Osteoblast (primary cell): ENCODE results near the gene EXOC4. TPM values are rescaled to one million over a fixed set of nuclear protein-coding genes. Genes with fewer than 3 reads are reported as not detected.

ENCODE experiments used
- DNase-seq: peaks from one replicate; pipeline ENCODE4 v3.0.0; 2011; ENCODE audit warnings: low spot score, mixed read lengths; ENCODE audit not compliant: insufficient read length; ENCODE audit errors: missing footprints
- H2AFZ ChIP-seq: 2 replicates; pipeline ENCODE4 v1.6.0; 2011; ENCODE audit warnings: mild to moderate bottlenecking, low read length
- H3K27ac ChIP-seq: 2 replicates; pipeline ENCODE4 v1.5.1; 2011; ENCODE audit warnings: mild to moderate bottlenecking, low read depth, low read length, moderate library complexity
- H3K27me3 ChIP-seq: 2 replicates; pipeline ENCODE4 v1.6.0; 2012; ENCODE audit warnings: mild to moderate bottlenecking, control low read depth, inconsistent platforms, low read length, moderate library complexity; ENCODE audit not compliant: insufficient read depth
- H3K36me3 ChIP-seq: 2 replicates; pipeline ENCODE4 v1.5.1; 2011; ENCODE audit warnings: mild to moderate bottlenecking, low read length, control low read depth, moderate library complexity; ENCODE audit not compliant: insufficient read depth
- H3K4me1 ChIP-seq: 2 replicates; pipeline ENCODE4 v1.5.1; 2011; ENCODE audit warnings: mild to moderate bottlenecking, low read length, control low read depth, moderate library complexity; ENCODE audit not compliant: insufficient read depth
- H3K4me2 ChIP-seq: 2 replicates; pipeline ENCODE4 v1.6.0; 2011; ENCODE audit warnings: mild to moderate bottlenecking, low read length; ENCODE audit not compliant: insufficient read depth
- H3K4me3 ChIP-seq: fragments of 200-600 bp; sonication (generic); 3 replicates; pipeline ENCODE4 v1.5.1; 2012; ENCODE audit warnings: mild to moderate bottlenecking, low read length, inconsistent platforms; ENCODE audit not compliant: insufficient read depth
- H3K79me2 ChIP-seq: 2 replicates; pipeline ENCODE4 v1.6.0; 2012; ENCODE audit warnings: mild to moderate bottlenecking, low read length, control low read depth, inconsistent platforms; ENCODE audit not compliant: insufficient read depth
- H3K9me3 ChIP-seq: 2 replicates; pipeline ENCODE4 v1.5.1; 2011; ENCODE audit warnings: low read depth, low read length, control low read depth
- H4K20me1 ChIP-seq: 2 replicates; pipeline ENCODE4 v1.6.0; 2012; ENCODE audit warnings: mild to moderate bottlenecking, low read length, control low read depth; ENCODE audit not compliant: insufficient read depth
- total RNA-seq: library from RNA; depleted of rRNA; stranded (reverse); fragments of >200 nt; gene quantifications from 2 replicates; pipeline ENCODE4 v1.2.3, GENCODE V29; 2012
- TF ChIP-seq, protein P1 (sequence below): IDR thresholded peaks from 2 replicates; pipeline ENCODE4 v1.5.1; 2011; ENCODE audit warnings: mild to moderate bottlenecking, low read depth, low read length, moderate library complexity; ENCODE audit errors: extremely low read depth

Gene EXOC4
- total RNA-seq, 1 donor: 134 TPM

DNA sequence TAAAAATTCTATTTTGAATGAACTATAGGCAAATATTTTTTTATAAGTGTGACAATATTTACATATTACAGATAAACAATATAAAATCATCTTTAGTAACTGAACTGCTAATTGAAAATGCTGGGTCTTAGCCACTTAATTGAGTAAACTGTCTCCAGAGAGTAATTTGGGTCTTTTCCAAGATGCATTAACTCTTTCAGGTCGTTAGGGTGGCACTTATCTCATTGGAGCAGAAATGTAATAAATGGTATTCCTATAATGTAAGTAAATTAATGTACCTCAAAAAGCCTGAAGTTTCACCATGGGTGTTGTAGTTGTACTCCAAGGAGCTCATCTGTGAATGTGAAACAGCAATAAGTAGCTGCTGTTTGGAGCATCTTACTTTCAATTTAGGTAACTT is 208.5 kb downstream of the EXOC4 start:
- H3K4me3 ChIP-seq: no peak overlapping the region
- no peaks in the 10 kb centered on the region for H3K4me1 ChIP-seq
- H3K27me3 ChIP-seq: no peaks in the 10 kb centered on the region
- no peak overlapping the region for H3K27ac ChIP-seq
- H3K4me2 ChIP-seq: no peak overlapping the region
- no peak for DNase-seq
- no peaks in the 10 kb centered on the region for H3K36me3 ChIP-seq
- H3K9me3 ChIP-seq: no peaks in the 10 kb centered on the region
- H3K79me2 ChIP-seq: no peaks in the 10 kb centered on the region
- peaks cover 5% of the 10 kb centered on the region for H4K20me1 ChIP-seq
- TF ChIP-seq, protein P1, sequence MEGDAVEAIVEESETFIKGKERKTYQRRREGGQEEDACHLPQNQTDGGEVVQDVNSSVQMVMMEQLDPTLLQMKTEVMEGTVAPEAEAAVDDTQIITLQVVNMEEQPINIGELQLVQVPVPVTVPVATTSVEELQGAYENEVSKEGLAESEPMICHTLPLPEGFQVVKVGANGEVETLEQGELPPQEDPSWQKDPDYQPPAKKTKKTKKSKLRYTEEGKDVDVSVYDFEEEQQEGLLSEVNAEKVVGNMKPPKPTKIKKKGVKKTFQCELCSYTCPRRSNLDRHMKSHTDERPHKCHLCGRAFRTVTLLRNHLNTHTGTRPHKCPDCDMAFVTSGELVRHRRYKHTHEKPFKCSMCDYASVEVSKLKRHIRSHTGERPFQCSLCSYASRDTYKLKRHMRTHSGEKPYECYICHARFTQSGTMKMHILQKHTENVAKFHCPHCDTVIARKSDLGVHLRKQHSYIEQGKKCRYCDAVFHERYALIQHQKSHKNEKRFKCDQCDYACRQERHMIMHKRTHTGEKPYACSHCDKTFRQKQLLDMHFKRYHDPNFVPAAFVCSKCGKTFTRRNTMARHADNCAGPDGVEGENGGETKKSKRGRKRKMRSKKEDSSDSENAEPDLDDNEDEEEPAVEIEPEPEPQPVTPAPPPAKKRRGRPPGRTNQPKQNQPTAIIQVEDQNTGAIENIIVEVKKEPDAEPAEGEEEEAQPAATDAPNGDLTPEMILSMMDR: no peak
- no peak overlapping the region for H2AFZ ChIP-seq

DNA sequence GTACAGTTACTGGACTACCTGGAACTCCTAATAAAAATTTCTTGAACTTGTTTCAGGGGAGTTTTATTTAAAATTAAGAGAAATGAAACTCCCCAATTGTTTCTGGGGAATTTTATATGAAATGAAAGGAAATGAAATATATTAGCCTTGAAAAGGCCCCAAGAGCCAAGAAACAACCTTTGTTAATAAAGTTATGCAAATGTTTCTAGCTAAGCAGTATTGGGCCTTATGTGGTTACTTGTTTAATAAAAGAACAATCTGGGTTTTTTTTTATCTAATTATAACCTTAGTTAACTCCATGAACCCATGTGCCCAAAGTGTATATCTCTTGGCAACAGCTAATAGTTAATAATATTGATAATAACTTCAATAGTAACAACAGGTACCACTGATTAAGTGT is 222.8 kb downstream of the EXOC4 start:
- DNase-seq: no peak
- TF ChIP-seq, protein P1: no peak
- Histone ChIP-seq H3K4me1 (no peaks in the 10 kb centered on the region), H3K4me2 (no peak overlapping the region), H4K20me1 (no peaks in the 10 kb centered on the region), H3K27ac (no peak overlapping the region), H3K4me3 (no peak overlapping the region), H3K9me3 (no peaks in the 10 kb centered on the region), H3K27me3 (no peaks in the 10 kb centered on the region), H2AFZ (no peak overlapping the region), H3K36me3 (no peaks in the 10 kb centered on the region), H3K79me2 (no peaks in the 10 kb centered on the region)

DNA sequence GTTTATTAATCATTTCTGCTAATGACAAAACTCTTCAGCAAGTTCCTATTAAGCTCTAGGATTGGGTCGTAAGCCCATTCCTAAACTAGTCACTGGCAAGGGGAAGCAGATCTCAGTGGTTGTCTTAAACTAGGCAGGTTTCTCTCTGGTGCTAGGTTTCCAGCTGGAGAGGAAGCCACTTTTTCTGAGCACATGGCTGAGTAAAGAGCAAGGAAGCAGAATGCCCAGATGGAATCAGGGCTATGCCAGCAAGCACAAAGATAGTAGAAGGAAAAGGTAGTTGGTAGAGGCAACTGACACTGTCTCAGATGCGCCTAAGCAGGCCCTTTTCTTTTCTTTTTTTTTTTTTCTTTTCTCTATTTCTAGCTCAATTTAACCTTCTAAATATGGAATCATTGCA is 224.9 kb downstream of the EXOC4 start:
- TF ChIP-seq, protein P1: no peak

DNA sequence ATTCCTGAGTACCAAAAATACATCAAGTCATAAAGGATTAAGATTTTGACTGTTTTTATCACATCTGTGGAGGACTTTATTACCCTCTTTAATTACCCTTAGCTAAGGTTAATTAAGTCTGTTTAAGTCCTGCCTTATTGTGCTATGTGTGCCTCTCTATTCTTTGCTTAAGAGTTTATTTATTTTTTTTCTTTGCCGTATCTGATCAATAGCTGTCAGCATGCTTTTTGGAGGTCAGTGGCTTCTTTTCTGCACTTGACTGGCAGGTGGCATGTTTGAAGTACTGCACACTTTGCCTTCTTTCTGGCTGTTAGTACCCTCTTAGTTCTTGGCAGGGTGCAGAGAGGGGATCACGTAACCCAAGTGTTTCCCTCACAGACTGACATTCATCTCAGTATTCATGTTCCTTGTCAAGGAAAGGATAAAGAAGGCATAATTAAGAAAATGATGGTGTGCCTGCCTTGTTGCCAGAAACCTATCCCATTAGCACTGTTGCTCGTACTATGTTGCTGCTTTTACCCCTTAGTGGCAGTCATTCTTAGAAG is 225.8 kb downstream of the EXOC4 start:
- TF ChIP-seq, protein P1: no peak
- H4K20me1 ChIP-seq: no peaks in the 10 kb centered on the region
- H3K36me3 ChIP-seq: no peaks in the 10 kb centered on the region
- no peaks in the 10 kb centered on the region for H3K9me3 ChIP-seq
- H3K4me2 ChIP-seq: no peak overlapping the region
- no peak overlapping the region for H3K4me3 ChIP-seq
- no peaks in the 10 kb centered on the region for H3K79me2 ChIP-seq
- DNase-seq: peak; percentile 31
- H3K27me3 ChIP-seq: no peaks in the 10 kb centered on the region
- H3K27ac ChIP-seq: no peak overlapping the region
- no peak overlapping the region for H2AFZ ChIP-seq
- H3K4me1 ChIP-seq: peaks cover 6% of the 10 kb centered on the region

More for the DNA sequence above, 224.9 kb downstream of the EXOC4 start:
- no peaks in the 10 kb centered on the region for H3K79me2 ChIP-seq
- H3K27ac ChIP-seq: no peak overlapping the region
- H4K20me1 ChIP-seq: no peaks in the 10 kb centered on the region
- H2AFZ ChIP-seq: no peak overlapping the region
- peaks cover 6% of the 10 kb centered on the region for H3K4me1 ChIP-seq
- H3K27me3 ChIP-seq: no peaks in the 10 kb centered on the region
- H3K9me3 ChIP-seq: no peaks in the 10 kb centered on the region
- no peak for DNase-seq
- H3K4me2 ChIP-seq: no peak overlapping the region
- no peak overlapping the region for H3K4me3 ChIP-seq
- H3K36me3 ChIP-seq: no peaks in the 10 kb centered on the region
